Measurements from ENCODE around the gene GPC6.

DNA sequence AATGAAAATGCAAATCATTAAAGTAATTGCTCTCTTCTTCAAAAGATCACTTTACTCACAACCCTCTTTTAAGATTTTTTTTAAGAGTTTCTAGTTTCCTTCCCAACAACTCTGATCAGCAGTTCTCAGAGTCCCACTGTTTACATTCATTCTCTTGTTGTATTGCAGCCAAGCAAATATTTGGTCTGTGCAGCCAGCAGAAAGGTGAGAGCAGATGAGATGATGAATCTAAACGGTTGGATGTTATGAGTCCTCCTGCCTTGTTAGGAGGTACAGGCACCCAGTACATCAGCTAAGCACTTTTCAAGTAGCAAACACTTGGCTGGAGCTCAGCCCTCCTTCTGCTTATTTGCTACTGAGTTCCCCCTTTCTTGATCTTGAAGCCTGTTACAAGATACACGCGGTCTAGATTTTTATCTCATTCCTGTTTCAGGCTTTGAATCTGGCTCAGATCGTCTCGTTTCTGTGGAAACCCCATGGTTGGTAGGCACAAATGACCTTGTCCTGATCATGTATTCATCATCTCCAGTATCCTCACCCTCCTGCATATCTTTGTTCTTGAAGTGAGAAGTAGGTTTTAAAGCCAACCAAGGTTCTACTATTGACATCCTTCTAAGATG, 952.1 kb downstream of the GPC6 start:
- no peak for TF ChIP-seq POLR2A (IDR thresholded peaks at IDR 0.05)
- TF ChIP-seq, protein P1, sequence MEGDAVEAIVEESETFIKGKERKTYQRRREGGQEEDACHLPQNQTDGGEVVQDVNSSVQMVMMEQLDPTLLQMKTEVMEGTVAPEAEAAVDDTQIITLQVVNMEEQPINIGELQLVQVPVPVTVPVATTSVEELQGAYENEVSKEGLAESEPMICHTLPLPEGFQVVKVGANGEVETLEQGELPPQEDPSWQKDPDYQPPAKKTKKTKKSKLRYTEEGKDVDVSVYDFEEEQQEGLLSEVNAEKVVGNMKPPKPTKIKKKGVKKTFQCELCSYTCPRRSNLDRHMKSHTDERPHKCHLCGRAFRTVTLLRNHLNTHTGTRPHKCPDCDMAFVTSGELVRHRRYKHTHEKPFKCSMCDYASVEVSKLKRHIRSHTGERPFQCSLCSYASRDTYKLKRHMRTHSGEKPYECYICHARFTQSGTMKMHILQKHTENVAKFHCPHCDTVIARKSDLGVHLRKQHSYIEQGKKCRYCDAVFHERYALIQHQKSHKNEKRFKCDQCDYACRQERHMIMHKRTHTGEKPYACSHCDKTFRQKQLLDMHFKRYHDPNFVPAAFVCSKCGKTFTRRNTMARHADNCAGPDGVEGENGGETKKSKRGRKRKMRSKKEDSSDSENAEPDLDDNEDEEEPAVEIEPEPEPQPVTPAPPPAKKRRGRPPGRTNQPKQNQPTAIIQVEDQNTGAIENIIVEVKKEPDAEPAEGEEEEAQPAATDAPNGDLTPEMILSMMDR (IDR thresholded peaks at IDR 0.05) = no peak
